Parathyroid adenoma (tissue), 2 donors: Measurements from ENCODE around the gene TMTC2.

ENCODE experiments used
- H2AFZ ChIP-seq: fragments of 300-600 bp; sonication (generic); one replicate; pipeline ENCODE4 v1.7.0; 2017; ENCODE audit warnings: antibody characterized with exemption, mild to moderate bottlenecking
- H3K27ac ChIP-seq: fragments of 300-600 bp; sonication (generic); one replicate; pipeline ENCODE4 v1.7.0; 2017
- H3K27me3 ChIP-seq: fragments of 300-600 bp; sonication (generic); one replicate; pipeline ENCODE4 v1.7.0; 2017; ENCODE audit warnings: low read length; ENCODE audit not compliant: control insufficient read depth, insufficient read depth
- H3K36me3 ChIP-seq: fragments of 300-600 bp; sonication (generic); one replicate; pipeline ENCODE4 v1.7.0; 2017; ENCODE audit warnings: low read length; ENCODE audit not compliant: control insufficient read depth, insufficient read depth
- H3K4me1 ChIP-seq: fragments of 300-600 bp; sonication (generic); one replicate; pipeline ENCODE4 v1.7.0; 2017; ENCODE audit warnings: control low read depth
- H3K4me2 ChIP-seq: fragments of 300-600 bp; sonication (generic); one replicate; pipeline ENCODE4 v1.7.0; 2017; ENCODE audit warnings: low read length
- H3K4me3 ChIP-seq: fragments of 300-600 bp; sonication (generic); one replicate; pipeline ENCODE4 v1.7.0; 2017; ENCODE audit warnings: low read depth, low read length
- H3K79me2 ChIP-seq: fragments of 300-600 bp; sonication (generic); one replicate; pipeline ENCODE4 v1.7.0; 2017; ENCODE audit warnings: control low read depth
- H3K9ac ChIP-seq: fragments of 300-600 bp; sonication (generic); one replicate; pipeline ENCODE4 v1.7.0; 2017; ENCODE audit warnings: mild to moderate bottlenecking
- H3K9me3 ChIP-seq: fragments of 300-600 bp; sonication (generic); one replicate; pipeline ENCODE4 v1.7.0; 2017; ENCODE audit warnings: low read length; ENCODE audit not compliant: control insufficient read depth
- TF ChIP-seq, protein P1 (sequence below): fragments of 300-600 bp; sonication (generic); IDR thresholded peaks from one replicate; pipeline ENCODE4 v1.7.0; 2017; ENCODE audit warnings: antibody characterized with exemption, mild to moderate bottlenecking
- donor health status: primary hyperparathyroidism.

The TMTC2 gene

DNA sequence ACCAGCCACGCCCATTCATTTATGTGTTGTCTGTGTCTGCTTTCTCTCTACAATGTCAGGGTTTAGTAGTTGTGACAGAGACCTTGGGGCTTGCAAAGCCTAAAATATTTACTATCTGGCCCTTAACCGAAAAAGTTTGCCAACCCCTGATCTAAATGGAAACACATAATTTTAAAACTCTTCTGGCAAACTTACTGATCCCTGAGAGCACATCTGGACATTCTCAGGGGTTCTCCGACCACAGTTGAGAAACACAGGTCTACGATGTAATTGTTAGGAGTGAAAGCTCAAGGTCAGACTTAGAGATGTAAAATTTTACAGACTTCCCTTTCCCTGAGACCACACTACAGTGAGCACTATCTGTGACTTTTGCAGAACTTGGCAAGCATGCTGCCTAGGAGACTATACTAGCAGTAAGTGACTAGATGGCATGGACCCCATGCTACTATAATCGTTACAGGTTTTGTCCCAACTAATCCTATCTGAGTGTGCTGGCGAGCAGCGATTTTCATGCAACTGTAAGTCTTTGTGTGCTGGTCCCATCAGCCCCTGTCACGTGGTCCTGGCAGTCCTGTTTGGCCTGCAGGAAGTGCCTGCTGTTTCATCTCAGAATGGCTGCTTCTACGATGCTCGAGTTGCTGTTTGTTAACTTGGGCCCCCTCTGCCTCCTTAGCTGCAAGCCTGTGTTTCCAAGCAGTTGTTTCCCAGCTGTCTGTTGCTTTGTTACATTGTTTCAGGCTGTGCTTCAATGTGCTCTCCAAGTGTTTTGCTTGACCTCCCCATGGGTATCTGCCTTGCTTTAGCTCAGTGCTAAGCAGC lies 21.6 kb downstream of the TMTC2 start:
- Histone ChIP-seq H3K4me3 (no peak overlapping the region), H3K4me2 (no peak overlapping the region), H3K9me3 (no peaks in the 10 kb centered on the region), H3K79me2 (no peaks in the 10 kb centered on the region), H3K4me1 (no peaks in the 10 kb centered on the region), H3K27me3 (no peaks in the 10 kb centered on the region), H2AFZ (no peak overlapping the region), H3K27ac (no peak overlapping the region), H3K36me3 (no peaks in the 10 kb centered on the region), H3K9ac (no peak overlapping the region)
- TF ChIP-seq, protein P1, sequence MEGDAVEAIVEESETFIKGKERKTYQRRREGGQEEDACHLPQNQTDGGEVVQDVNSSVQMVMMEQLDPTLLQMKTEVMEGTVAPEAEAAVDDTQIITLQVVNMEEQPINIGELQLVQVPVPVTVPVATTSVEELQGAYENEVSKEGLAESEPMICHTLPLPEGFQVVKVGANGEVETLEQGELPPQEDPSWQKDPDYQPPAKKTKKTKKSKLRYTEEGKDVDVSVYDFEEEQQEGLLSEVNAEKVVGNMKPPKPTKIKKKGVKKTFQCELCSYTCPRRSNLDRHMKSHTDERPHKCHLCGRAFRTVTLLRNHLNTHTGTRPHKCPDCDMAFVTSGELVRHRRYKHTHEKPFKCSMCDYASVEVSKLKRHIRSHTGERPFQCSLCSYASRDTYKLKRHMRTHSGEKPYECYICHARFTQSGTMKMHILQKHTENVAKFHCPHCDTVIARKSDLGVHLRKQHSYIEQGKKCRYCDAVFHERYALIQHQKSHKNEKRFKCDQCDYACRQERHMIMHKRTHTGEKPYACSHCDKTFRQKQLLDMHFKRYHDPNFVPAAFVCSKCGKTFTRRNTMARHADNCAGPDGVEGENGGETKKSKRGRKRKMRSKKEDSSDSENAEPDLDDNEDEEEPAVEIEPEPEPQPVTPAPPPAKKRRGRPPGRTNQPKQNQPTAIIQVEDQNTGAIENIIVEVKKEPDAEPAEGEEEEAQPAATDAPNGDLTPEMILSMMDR, result no peak

DNA sequence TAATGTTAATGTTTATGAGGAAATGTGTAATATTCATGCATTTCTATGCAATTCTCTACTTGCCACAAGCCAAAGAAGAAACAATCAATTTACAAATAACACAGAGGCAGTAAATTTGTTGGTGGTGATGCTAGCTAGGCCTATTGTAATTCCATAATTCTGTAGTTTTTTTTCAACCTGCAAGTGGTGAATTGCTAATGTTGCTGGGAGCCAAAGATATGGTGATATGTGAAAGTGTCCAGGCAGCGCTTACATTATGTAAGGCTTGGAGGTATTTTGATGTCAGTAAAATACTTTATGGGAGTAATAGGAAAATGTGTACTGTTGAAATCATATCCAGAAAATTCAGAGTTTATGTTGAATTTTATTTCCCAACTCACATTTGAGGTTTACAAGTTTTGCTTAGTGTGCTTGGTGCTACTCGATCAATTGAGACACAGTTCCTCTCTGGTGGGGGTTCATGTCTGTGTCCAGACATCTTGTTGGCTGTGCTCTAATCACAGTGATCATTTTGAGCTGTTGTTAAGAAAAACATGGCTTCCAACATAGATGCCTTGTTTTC lies 23.2 kb downstream of the TMTC2 start:
- TF ChIP-seq, protein P1, result no peak
- Histone ChIP-seq H3K9me3 (no peaks in the 10 kb centered on the region), H3K27me3 (no peaks in the 10 kb centered on the region), H3K9ac (no peak overlapping the region), H3K4me3 (no peak overlapping the region), H3K4me2 (no peak overlapping the region), H3K27ac (no peak overlapping the region), H3K79me2 (no peaks in the 10 kb centered on the region), H3K36me3 (no peaks in the 10 kb centered on the region), H2AFZ (no peak overlapping the region), H3K4me1 (no peaks in the 10 kb centered on the region)

DNA sequence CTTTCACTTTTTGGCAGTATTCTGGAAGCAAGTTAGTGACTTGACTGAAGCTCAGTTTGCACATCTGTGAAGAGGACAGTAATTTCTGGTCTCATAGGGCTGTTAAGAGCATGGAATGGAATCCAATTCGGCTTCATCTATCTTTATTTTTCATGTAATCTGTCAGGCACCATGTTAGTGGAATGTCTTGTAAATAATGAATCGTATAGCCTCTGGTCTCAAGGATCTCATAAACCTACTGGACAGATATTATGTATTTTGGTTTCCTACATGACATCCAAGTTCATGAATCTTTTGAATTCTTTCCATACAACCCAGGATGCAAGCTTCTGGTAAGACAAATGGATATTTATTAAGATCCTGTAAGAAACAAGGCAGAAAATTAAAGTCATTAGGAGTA lies 24.0 kb downstream of the TMTC2 start:
- Histone ChIP-seq H3K27ac (no peak overlapping the region), H2AFZ (no peak overlapping the region), H3K27me3 (no peaks in the 10 kb centered on the region), H3K79me2 (no peaks in the 10 kb centered on the region), H3K4me3 (no peak overlapping the region), H3K4me1 (no peaks in the 10 kb centered on the region), H3K9me3 (no peaks in the 10 kb centered on the region), H3K36me3 (no peaks in the 10 kb centered on the region), H3K4me2 (no peak overlapping the region), H3K9ac (no peak overlapping the region)
- TF ChIP-seq, protein P1, result no peak

DNA sequence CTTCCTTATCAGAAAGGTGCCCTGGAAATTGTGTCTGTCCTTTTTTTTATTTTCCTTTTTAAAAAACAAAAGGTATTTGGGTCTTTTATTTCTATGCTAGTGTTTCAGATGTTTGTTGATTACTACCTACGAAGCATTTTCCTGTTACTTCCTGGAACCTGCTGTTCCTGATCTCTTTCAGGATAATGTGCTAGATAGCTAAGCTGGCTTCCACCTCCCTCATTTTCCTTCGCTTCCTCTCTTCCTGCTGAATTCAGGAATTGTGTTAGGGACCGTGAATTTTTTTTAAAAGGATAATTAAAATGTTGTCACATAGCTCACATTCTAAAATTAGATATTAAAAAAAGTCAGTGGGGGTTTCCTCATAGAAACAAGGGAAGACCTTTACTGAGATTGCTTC lies 27.7 kb downstream of the TMTC2 start:
- H3K4me1 ChIP-seq, result no peaks in the 10 kb centered on the region
- no peaks in the 10 kb centered on the region for H3K27me3 ChIP-seq
- no peak overlapping the region for H3K9ac ChIP-seq
- H2AFZ ChIP-seq, result no peak overlapping the region
- TF ChIP-seq, protein P1, result no peak
- no peaks in the 10 kb centered on the region for H3K36me3 ChIP-seq
- H3K27ac ChIP-seq, result no peak overlapping the region
- H3K79me2 ChIP-seq, result no peaks in the 10 kb centered on the region
- H3K4me2 ChIP-seq, result no peak overlapping the region
- no peak overlapping the region for H3K4me3 ChIP-seq
- no peaks in the 10 kb centered on the region for H3K9me3 ChIP-seq

DNA sequence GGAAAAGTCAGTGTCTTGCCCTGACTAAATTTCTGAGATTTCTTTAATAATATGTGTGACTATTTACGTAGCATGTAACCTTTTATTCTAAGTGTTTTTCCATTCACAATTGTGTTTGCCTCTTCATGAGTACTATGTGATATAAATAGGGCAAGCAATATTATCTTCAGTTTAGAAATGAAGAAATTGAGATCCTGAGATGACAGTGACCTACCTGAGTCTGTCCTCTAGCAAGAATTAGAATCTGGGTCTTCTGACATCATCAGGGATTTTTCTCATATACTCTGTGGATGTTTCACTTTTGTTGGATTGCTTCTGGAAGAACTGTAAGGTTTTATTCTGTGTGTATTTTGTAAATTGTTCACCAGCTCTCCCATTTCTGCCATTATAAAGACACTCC lies 35.0 kb downstream of the TMTC2 start:
- H3K4me3 ChIP-seq, result no peak overlapping the region
- no peaks in the 10 kb centered on the region for H3K79me2 ChIP-seq
- TF ChIP-seq, protein P1, result no peak
- no peaks in the 10 kb centered on the region for H3K36me3 ChIP-seq
- no peaks in the 10 kb centered on the region for H3K4me1 ChIP-seq
- no peak overlapping the region for H2AFZ ChIP-seq
- H3K9me3 ChIP-seq, result no peaks in the 10 kb centered on the region
- H3K27ac ChIP-seq, result no peak overlapping the region
- no peak overlapping the region for H3K9ac ChIP-seq
- no peaks in the 10 kb centered on the region for H3K27me3 ChIP-seq
- no peak overlapping the region for H3K4me2 ChIP-seq
